Type B pancreatic cell (in vitro differentiated cells): ENCODE data around the gene XPNPEP2. TPM values are rescaled to one million over a fixed set of nuclear protein-coding genes. Genes with fewer than 3 reads are reported as not detected.
A peak's percentile ranks its signal among the peaks of the same experiment; 100 is the strongest.

Experiments used
- DNase-seq: peaks from one replicate; pipeline ENCODE4 v3.0.0; 2021; ENCODE audit warnings: mixed read lengths; ENCODE audit not compliant: unreplicated experiment; ENCODE audit errors: extremely low spot score
- H3K27ac Mint-ChIP-seq: 2 replicates; pipeline ENCODE4 v1.8.0; 2021; ENCODE audit warnings: mild to moderate bottlenecking, mixed read lengths
- H3K27me3 Mint-ChIP-seq: 2 replicates; pipeline ENCODE4 v1.8.0; 2021; ENCODE audit warnings: mixed read lengths
- H3K36me3 Mint-ChIP-seq: 2 replicates; pipeline ENCODE4 v1.8.0; 2021; ENCODE audit warnings: mixed read lengths
- H3K4me1 Mint-ChIP-seq: one replicate; pipeline ENCODE4 v1.8.0; 2021; ENCODE audit warnings: mixed read lengths; ENCODE audit not compliant: unreplicated experiment
- H3K4me3 Mint-ChIP-seq: 2 replicates; pipeline ENCODE4 v1.8.0; 2021; ENCODE audit warnings: mild to moderate bottlenecking, mixed read lengths
- H3K9me3 Mint-ChIP-seq: 2 replicates; pipeline ENCODE4 v1.8.0; 2021; ENCODE audit warnings: mixed read lengths
- CTCF ChIP-seq: fragments of 200-600 bp; sonication (generic); conservative IDR thresholded peaks from 2 replicates; pipeline ENCODE4 v1.5.0; 2021; ENCODE audit warnings: antibody characterized with exemption, mild to moderate bottlenecking
- total RNA-seq: library from RNA; stranded (reverse); gene quantifications from 2 replicates; pipeline ENCODE4 v1.2.1, GENCODE V29; 2021; ENCODE audit warnings: low replicate concordance

The XPNPEP2 gene
- total RNA-seq, 1 donor from 2014 or later: 1.2 TPM

- H3K4me3 Mint-ChIP-seq: no peak overlapping the region
- no peak for TF ChIP-seq CTCF
- no peaks in the 10 kb centered on the region for H3K9me3 Mint-ChIP-seq
- DNase-seq: peak; percentile 20
- H3K27ac Mint-ChIP-seq: no peak overlapping the region
- H3K27me3 Mint-ChIP-seq: peaks cover 4% of the 10 kb centered on the region
- H3K4me1 Mint-ChIP-seq: no peaks in the 10 kb centered on the region
- H3K36me3 Mint-ChIP-seq: no peaks in the 10 kb centered on the region
Observed at GRCh38 chrX:129695535-129695934, 43.2 kb upstream of the XPNPEP2 start.

GRCh38 chrX:129695937-129696336 is 42.8 kb upstream of the XPNPEP2 start:
- peak; percentile 20 for DNase-seq
- Mint-ChIP-seq H3K9me3 (no peaks in the 10 kb centered on the region), H3K27ac (no peak overlapping the region), H3K4me1 (no peaks in the 10 kb centered on the region), H3K4me3 (no peak overlapping the region), H3K27me3 (peaks cover 4% of the 10 kb centered on the region), H3K36me3 (no peaks in the 10 kb centered on the region)
- TF ChIP-seq CTCF: no peak

GRCh38 chrX:129696463-129697155 is 42.2 kb upstream of the XPNPEP2 start:
- peaks cover 4% of the 10 kb centered on the region for H3K27me3 Mint-ChIP-seq
- no peak for TF ChIP-seq CTCF
- DNase-seq: no peak
- no peaks in the 10 kb centered on the region for H3K4me1 Mint-ChIP-seq
- no peaks in the 10 kb centered on the region for H3K9me3 Mint-ChIP-seq
- no peak overlapping the region for H3K27ac Mint-ChIP-seq
- no peaks in the 10 kb centered on the region for H3K36me3 Mint-ChIP-seq
- H3K4me3 Mint-ChIP-seq: no peak overlapping the region

- Mint-ChIP-seq H3K27me3 (peaks cover 4% of the 10 kb centered on the region), H3K27ac (no peak overlapping the region), H3K4me3 (no peak overlapping the region), H3K9me3 (no peaks in the 10 kb centered on the region), H3K4me1 (no peaks in the 10 kb centered on the region), H3K36me3 (no peaks in the 10 kb centered on the region)
- no peak for TF ChIP-seq CTCF
- DNase-seq: peak; percentile 27
Observed at GRCh38 chrX:129697204-129697829, 41.5 kb upstream of the XPNPEP2 start.

- DNase-seq: no peak
- no peaks in the 10 kb centered on the region for H3K9me3 Mint-ChIP-seq
- H3K36me3 Mint-ChIP-seq: no peaks in the 10 kb centered on the region
- H3K4me1 Mint-ChIP-seq: no peaks in the 10 kb centered on the region
- no peak overlapping the region for H3K4me3 Mint-ChIP-seq
- H3K27me3 Mint-ChIP-seq: peaks cover 4% of the 10 kb centered on the region
- H3K27ac Mint-ChIP-seq: no peak overlapping the region
- TF ChIP-seq CTCF: no peak
Observed at GRCh38 chrX:129698150-129698549, 40.6 kb upstream of the XPNPEP2 start.
